COLO668 (cell line): Measurements from ENCODE around the gene CSTB.

Source experiments
- DNase-seq: peaks from one replicate; lab custom pipeline; 2025; ENCODE audit not compliant: unreplicated experiment; lab: John Stamatoyannopoulos, UW

The CSTB gene

GRCh38 chr21:43811262-43812105 is 35.4 kb upstream of the CSTB start:
- DNase-seq, result peak; percentile 23

- DNase-seq, result peak; percentile 92
Measured at GRCh38 chr21:43810505-43811261, 34.6 kb upstream of the CSTB start.

DNA sequence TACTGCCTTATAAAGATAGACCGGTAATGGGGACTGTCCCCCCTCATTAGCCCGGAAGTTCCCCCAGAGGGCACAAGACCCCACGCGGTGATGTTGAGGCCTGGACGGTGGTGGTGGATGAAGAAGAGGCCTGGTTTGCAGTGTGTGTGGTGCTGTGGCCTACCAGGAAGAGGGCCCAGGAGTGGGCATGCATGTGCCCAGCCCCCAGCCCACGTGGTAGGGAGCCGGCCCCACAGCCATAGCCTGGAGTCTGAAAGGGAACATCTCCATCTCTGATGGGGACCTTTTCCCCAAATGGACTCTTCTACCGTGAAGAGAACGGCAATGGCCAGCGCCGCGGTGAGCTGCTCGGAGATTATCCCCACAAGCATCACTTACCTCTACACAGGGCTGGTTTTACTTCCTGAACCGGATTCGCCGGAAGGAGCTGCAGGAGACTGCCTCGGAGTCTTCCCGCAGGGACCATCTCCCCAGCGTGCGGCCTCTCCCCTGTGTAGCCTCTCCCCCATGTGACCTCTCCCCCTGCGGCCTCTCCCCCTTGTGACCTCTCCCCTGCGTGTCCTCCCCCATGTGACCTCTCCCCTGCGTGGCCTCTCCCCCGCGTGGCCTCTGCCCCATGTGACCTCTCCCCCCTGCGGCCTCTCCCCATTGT is 33.9 kb upstream of the CSTB start:
- DNase-seq, result no peak

GRCh38 chr21:43809346-43809799 is 33.3 kb upstream of the CSTB start:
- DNase-seq, result no peak

DNA sequence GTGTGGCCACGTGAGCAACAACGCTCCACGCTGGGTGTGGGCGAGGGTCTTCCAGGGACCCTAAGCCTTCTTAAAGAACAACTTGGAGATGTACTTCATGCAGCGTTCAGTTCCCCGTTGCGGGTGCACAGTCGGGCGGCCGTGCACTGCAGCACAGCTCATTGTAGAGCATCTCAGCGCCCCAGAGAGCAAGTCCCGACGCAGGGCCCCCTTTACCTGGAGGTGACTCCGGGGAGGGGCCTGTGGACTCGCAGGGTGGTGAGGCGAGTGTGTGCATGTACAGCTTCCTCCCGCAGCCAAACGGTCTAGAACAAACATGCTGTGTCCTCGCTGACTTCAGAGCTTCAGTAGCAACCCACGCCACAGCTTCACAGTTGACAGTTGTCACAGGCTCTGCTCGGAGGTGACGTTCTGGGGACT is 32.7 kb upstream of the CSTB start:
- no peak for DNase-seq

DNA sequence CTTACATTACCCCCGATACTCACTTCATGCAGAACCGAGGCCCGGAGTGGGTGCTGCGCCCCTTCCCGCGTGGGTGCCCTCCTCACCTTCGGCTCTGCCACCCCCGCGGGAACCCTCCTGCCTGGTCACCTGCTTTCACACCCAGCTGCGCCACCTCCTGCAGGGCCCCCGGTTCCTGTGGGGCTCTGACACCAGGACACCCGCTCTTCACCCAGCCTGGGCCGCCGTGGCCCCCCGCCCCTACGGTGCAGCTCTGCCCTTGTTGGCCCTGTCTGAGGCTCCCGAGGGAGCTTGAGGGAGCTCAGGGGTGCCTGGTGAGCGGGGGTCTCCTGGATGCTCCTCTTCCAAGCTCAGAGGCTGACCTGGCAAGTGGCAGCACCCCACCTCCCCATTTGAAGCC is 32.3 kb upstream of the CSTB start:
- no peak for DNase-seq

GRCh38 chr21:43806017-43806710 is 30.1 kb upstream of the CSTB start:
- DNase-seq, result no peak

- no peak for DNase-seq
Measured at GRCh38 chr21:43805275-43805800, 29.2 kb upstream of the CSTB start.

DNA sequence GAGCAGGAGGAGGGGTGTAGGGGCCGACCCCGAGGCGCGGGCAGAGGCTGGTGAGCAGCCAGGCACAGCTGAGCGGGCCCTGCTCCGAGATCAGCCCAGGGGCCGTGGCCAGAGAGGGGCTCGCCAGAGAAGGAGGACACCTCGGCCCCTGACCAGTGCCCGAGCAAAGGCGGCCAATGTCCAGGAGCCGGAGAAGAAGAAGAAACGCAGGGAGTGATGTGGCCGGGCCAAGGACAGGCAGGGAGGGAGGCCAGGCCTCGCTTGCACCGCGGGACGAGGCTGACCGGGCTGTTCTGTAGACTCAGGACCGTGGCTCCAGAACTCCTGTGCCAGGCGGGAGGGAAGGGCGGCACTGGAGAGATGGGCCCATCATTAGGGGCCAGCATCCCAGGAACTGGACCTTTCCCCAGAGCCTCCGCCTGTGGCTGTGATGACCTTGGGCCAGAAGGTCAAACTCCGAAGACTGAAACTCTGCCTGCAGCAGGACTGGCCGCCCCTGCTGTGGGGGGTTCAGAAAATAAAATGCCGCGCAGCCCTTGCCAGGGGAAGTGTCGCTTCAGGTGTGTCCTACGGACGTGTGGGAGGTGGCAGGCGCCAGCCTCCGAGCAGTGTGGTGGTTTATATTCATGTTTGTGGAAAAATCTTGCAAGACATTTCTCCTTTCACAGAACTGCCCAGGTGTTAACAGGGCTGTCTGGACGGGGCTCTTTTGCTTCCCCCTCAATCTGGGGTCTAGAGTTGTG is 27.6 kb upstream of the CSTB start:
- no peak for DNase-seq

DNA sequence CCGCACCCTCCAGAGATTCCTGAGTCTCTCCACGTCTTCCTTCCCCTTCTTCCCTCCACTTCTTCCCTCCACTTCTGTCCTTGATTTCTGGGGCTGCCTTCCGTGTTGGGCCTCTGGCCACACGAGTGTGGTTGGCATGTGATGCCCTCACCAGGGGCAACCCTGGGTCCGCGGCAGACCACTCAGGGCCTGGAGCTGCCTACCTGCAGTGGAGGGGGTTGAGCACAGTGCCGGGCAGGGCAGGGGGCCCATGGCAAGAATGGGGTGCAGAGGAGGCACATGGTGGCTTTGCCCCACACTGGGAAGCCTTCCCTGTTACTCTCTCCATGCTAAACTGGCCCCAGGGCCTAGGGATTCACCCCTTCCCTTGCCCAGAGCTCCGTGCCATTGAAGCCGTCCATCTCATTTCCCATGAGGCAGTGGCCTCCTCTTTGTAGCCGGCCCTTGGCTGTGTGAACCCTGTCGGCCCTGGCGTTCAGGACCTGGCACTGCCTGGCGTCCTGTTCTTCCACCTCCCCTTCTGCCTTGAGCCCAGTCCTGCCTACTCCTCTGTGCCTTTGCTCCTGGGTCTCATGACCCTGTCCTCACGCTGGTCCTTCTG is 26.7 kb upstream of the CSTB start:
- DNase-seq, result no peak

DNA sequence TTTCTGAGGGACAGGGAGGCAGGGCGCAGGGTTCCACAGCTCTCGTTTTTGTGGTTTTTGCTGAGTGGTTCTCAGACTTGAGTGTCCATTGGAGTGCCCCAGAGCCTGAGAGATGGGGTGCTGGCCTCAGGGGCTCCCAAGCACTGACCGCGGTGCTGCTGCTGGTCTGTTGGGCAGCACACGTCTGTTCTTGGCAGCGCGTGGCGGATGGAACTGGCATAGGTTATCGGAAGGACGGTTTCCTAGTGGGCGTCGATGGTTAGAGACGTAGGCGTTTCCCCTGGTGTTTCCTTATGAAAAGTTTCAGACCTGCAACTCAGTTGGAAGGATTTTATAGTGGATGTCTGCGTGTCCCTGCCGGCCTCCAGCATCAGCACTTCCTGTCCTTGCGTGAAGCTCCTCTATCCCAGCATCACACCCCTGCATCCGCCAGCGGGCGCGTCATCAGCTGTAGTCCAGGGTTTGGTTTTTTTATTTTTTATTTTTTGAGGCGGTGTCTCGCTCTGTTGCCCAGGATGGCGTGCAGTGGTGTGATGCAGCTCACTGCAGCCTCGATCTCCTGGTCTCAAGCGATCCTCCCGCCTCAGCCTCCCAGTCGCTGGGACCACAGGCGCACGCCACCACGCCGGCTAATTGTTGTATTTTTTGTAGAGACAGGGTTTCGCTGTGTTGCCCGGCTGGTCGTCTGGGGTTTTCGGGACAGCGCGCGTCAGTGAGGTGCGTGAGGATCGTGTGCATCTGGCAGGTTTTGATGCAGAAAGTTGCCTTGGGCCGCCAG is 25.1 kb upstream of the CSTB start:
- no peak for DNase-seq

- no peak for DNase-seq
Measured at GRCh38 chr21:43800566-43800965, 24.5 kb upstream of the CSTB start.

GRCh38 chr21:43800124-43800523 is 24.0 kb upstream of the CSTB start:
- DNase-seq, result no peak

GRCh38 chr21:43799301-43799840 is 23.3 kb upstream of the CSTB start:
- no peak for DNase-seq

GRCh38 chr21:43797925-43798715 is 22.0 kb upstream of the CSTB start:
- DNase-seq, result no peak

DNA sequence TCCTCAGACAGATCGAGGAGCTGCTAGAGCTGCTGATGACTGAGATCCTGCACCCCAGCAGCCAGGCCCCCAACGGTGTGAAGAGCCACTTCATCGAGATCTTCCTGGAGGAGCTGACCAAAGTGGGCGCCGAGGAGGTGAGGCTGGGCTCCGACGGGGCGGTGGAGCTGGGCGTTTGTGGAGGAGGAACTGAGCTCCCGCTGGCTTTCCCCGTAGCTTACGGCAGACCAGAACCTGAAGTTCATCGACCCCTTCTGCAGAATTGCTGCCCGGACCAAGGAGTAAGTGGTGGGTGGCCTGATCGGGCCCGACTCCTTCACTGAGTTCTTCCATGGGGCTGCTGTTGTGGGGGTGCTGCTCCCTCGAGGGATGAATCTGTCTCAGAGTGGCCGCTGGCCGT is 21.3 kb upstream of the CSTB start:
- no peak for DNase-seq

DNA sequence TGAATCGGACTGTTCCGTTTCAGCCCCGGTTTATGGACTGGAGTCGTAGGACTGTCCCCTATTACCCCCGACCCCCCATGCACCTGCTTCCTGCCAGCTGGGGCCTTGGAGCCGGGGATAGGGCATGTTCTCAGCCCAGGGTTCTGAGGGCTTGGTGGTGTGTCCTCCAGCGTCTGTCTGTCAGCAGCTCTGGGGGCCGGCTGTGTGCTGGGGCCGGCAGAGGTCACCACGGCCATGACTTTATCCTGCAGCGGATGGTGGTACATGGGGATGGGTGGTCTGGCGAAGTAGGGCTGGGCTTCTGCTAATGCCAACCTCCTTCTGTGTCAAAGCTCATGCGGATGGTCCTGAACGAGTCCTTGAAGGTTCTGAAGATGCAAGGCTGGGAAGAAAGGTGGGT is 18.7 kb upstream of the CSTB start:
- DNase-seq, result no peak

- no peak for DNase-seq
Measured at GRCh38 chr21:43794311-43794710, 18.2 kb upstream of the CSTB start.
